Activated CD4-positive, alpha-beta T cell treated with anti-CD3 and anti-CD28 coated beads for 4 hours (primary cell): Measurements from ENCODE around the gene INCA1.

Source experiments
- DNase-seq, 2 donors: peaks; one replicate each; pipeline ENCODE4 v3.0.0-alpha.2; 2020

Gene INCA1

GRCh38 chr17:4947411-4948165 is 49.7 kb downstream of the INCA1 start:
- DNase-seq: peak; percentile 66 to 67

- no peak for DNase-seq
Observed at GRCh38 chr17:4947010-4947410, 50.3 kb downstream of the INCA1 start.

GRCh38 chr17:4946312-4946976 is 50.9 kb downstream of the INCA1 start:
- DNase-seq: no peak

GRCh38 chr17:4945944-4946280 is 51.4 kb downstream of the INCA1 start:
- no peak for DNase-seq

- peak; percentile 84 to 87 for DNase-seq
Observed at GRCh38 chr17:4945176-4945943, 52.0 kb downstream of the INCA1 start.

- DNase-seq: peak in 1 of 2 donors; percentile 28
Observed at GRCh38 chr17:4944554-4945175, 52.7 kb downstream of the INCA1 start.

GRCh38 chr17:4944163-4944553 is 53.2 kb downstream of the INCA1 start:
- peak in 1 of 2 donors; percentile 47 for DNase-seq

- DNase-seq: no peak
Observed at GRCh38 chr17:4942760-4943508, 54.4 kb downstream of the INCA1 start.

GRCh38 chr17:4941319-4941610 is 56.1 kb downstream of the INCA1 start:
- no peak for DNase-seq

- peak in 1 of 2 donors; percentile 37 for DNase-seq
Observed at GRCh38 chr17:4940555-4941318, 56.6 kb downstream of the INCA1 start.

- DNase-seq: peak; percentile 95 to 96
Observed at GRCh38 chr17:4939796-4940554, 57.3 kb downstream of the INCA1 start, which contains the start of the genes RNF167 and SLC25A11. TSS of gene RNF167 (plus strand) at chr17:4940268. CDS start at chr17:4940910, 642 bp downstream. TSS of gene SLC25A11 (minus strand) at chr17:4940046. CDS start at chr17:4939910, 136 bp downstream.

- DNase-seq: peak in 1 of 2 donors; percentile 31
Observed at GRCh38 chr17:4939546-4939795, 57.9 kb downstream of the INCA1 start.

GRCh38 chr17:4938688-4939545 is 58.4 kb downstream of the INCA1 start:
- no peak for DNase-seq
